Right atrium auricular region (tissue), 2 donors: ENCODE data around the gene SIGLEC1. TPM values are rescaled to one million over a fixed set of nuclear protein-coding genes. Genes with fewer than 3 reads are reported as not detected.

Experiments used
- DNase-seq: peaks from one replicate; pipeline ENCODE4 v3.0.0-alpha.2; 2019; ENCODE audit warnings: low spot score
- H3K27ac ChIP-seq, 2 donors: fragments of 200-600 bp; sonication (generic); 1 replicate in 1 of 2; 2 replicates in 1 of 2; pipeline ENCODE4 v1.5.1; 2016 to 2019
- H3K27me3 ChIP-seq, 2 donors: fragments of 200-600 bp; sonication (generic); one replicate each; pipeline versions ENCODE4 v1.5.1 to v1.6.0; 2017 to 2019
- H3K36me3 ChIP-seq: fragments of 200-600 bp; sonication (generic); one replicate; pipeline ENCODE4 v1.5.1; 2016
- H3K4me1 ChIP-seq, 2 donors: fragments of 200-600 bp; sonication (generic); one replicate each; pipeline versions ENCODE4 v1.5.1 to v1.6.0; 2017 to 2019
- H3K4me3 ChIP-seq, 2 donors: fragments of 200-600 bp; sonication (generic); 1 replicate in 1 of 2; 2 replicates in 1 of 2; pipeline ENCODE4 v1.5.1; 2017 to 2019; ENCODE audit warnings: mild to moderate bottlenecking in 1 of 2, moderate library complexity in 1 of 2
- H3K9me3 ChIP-seq, 2 donors: fragments of 200-600 bp; sonication (generic); one replicate each; pipeline ENCODE4 v1.5.1; 2019
- CTCF ChIP-seq, 2 donors: fragments of 200-600 bp; sonication (generic); IDR thresholded peaks; one replicate each; pipeline ENCODE4 v1.5.1; 2019; ENCODE audit warnings: antibody characterized with exemption in 2 of 2
- total RNA-seq, 2 donors: library from RNA; depleted of rRNA; stranded (reverse); fragments of >200 nt; gene quantifications; one replicate each; pipeline ENCODE4 v1.1.0, GENCODE V29; 2016

The SIGLEC1 gene
- total RNA-seq, 2 donors from 2014 or later = 3.2 to 3.9 TPM

DNA sequence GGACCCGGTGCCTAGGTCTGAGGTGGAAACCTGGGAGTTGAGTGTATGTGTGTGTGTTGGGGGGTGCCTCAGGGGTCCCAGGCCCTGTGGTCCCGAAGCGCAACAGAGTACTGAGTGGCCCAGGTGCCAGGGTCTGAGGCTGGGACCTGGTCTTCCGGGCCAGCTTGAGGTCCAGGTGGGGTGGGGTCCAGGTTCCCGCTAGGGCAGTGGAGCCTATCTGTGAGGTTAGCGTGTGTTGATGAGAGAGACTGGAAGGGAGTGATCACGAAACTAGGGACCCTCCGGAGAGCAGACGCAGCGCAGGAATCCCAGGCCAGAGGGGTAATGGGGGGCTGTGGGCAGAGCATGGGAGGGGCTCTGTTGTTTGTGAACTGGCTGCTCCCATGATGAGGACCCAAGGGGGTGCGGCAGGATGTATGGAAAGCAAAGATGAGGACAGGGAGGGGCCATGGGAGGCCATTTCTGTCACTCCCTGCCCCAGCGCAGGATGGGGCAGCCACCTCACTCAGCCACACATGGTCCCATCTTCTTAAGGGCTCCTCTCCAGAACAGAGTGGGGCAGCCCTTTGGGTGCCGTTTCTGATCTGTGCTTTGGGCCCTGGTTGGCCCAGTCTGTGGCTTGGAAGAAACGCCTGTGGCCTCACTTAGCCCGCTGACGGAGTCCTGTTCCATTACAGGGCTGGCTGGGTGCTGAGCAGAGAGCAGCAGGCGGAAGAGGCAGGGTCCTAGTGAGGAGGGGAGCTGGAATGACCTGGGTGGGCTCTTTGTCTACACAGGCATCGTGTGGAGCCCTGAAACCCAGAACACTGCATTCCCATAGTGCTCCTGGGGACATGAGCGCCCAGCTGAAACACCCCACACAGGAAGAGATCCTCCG lies 21.0 kb upstream of the SIGLEC1 start:
- H3K36me3 ChIP-seq = no peaks in the 10 kb centered on the region
- peak overlapping the region; percentile 57 to 64 for H3K27ac ChIP-seq
- peak overlapping the region; percentile 46 to 56 for H3K4me3 ChIP-seq
- peaks cover 0 to 54% of the 10 kb centered on the region in 2 donors for H3K4me1 ChIP-seq
- H3K27me3 ChIP-seq = no peaks in the 10 kb centered on the region
- H3K9me3 ChIP-seq = no peaks in the 10 kb centered on the region
- DNase-seq = no peak
- TF ChIP-seq CTCF (IDR thresholded peaks at IDR 0.05) = no peak

GRCh38 chr20:3732327-3733118 lies 20.1 kb upstream of the SIGLEC1 start, which contains the start of gene HSPA12B:
Gene HSPA12B, plus strand, starts transcription at chr20:3732685. Its CDS starts 5,990 bp downstream, at chr20:3738675.
- peak within 1 kb of the TSS; percentile 46 to 56 for H3K4me3 ChIP-seq
- H3K4me1 ChIP-seq = peaks cover 0 to 56% of the 10 kb centered on the region in 2 donors
- no peak for DNase-seq
- peak within 1 kb of the TSS; percentile 57 to 66 for H3K27ac ChIP-seq
- no peak for TF ChIP-seq CTCF (IDR thresholded peaks at IDR 0.05)
- H3K9me3 ChIP-seq = no peaks in the 10 kb centered on the region
- H3K27me3 ChIP-seq = no peaks in the 10 kb centered on the region
- H3K36me3 ChIP-seq = no peaks in the 10 kb centered on the region

- TF ChIP-seq CTCF (IDR thresholded peaks at IDR 0.05) = no peak
- H3K27ac ChIP-seq = peak overlapping the region; percentile 57 to 66
- H3K9me3 ChIP-seq = no peaks in the 10 kb centered on the region
- peaks cover 0 to 57% of the 10 kb centered on the region in 2 donors for H3K4me1 ChIP-seq
- H3K27me3 ChIP-seq = no peaks in the 10 kb centered on the region
- no peak for DNase-seq
- no peaks in the 10 kb centered on the region for H3K36me3 ChIP-seq
- H3K4me3 ChIP-seq = peak overlapping the region in 1 of 2 donors; percentile 56
These were observed 19.5 kb upstream of the SIGLEC1 start for GRCh38 chr20:3731944-3732326.

GRCh38 chr20:3730803-3731672 lies 18.6 kb upstream of the SIGLEC1 start:
- peak overlapping the region; percentile 31 to 51 for H3K27ac ChIP-seq

More at GRCh38 chr20:3730803-3731672, 18.6 kb upstream of the SIGLEC1 start:
- no peak overlapping the region for H3K4me3 ChIP-seq
- no peaks in the 10 kb centered on the region for H3K27me3 ChIP-seq
- no peak for DNase-seq
- no peaks in the 10 kb centered on the region for H3K36me3 ChIP-seq
- peaks cover 0 to 57% of the 10 kb centered on the region in 2 donors for H3K4me1 ChIP-seq
- H3K9me3 ChIP-seq = no peaks in the 10 kb centered on the region
- TF ChIP-seq CTCF (IDR thresholded peaks at IDR 0.05) = no peak
